ENCODE measurements around the gene ZNF479.
"Not testable (repeated sequence)": the region's sequence is repeated elsewhere in the genome, so short reads cannot be mapped to it uniquely, and the experiment has no call there.

ZNF479 gene

GRCh38 chr7:57132336-57132735, at the start of gene ZNF479:
Gene ZNF479, minus strand, starts transcription at chr7:57132436. Its CDS starts 112 bp downstream, at chr7:57132324.
- H3K9me3 Mint-ChIP-seq, result peaks cover 22% of the 10 kb centered on the region
- H3K4me3 Mint-ChIP-seq, result not testable (repeated sequence)

GRCh38 chr7:57182031-57182430, 49.8 kb upstream of the ZNF479 start:
- Mint-ChIP-seq H3K9me3 (peaks cover 10% of the 10 kb centered on the region), H3K27me3 (no peaks in the 10 kb centered on the region), H3K36me3 (ENCODE audit: low read depth) (no peaks in the 10 kb centered on the region), H3K4me3 (no peak overlapping the region), H3K27ac (no peak overlapping the region), H3K4me1 (ENCODE audit: low read depth) (no peaks in the 10 kb centered on the region)

More at GRCh38 chr7:57132336-57132735, at the start of gene ZNF479:
- not testable (repeated sequence) for H3K27ac Mint-ChIP-seq; H3K36me3 Mint-ChIP-seq (ENCODE audit: low read depth); H3K27me3 Mint-ChIP-seq; H3K4me1 Mint-ChIP-seq (ENCODE audit: low read depth)

GRCh38 chr7:57181281-57181680, 49.0 kb upstream of the ZNF479 start:
- no peak overlapping the region for H3K4me3 Mint-ChIP-seq
- no peaks in the 10 kb centered on the region for H3K36me3 Mint-ChIP-seq (ENCODE audit: low read depth)
- peaks cover 10% of the 10 kb centered on the region for H3K9me3 Mint-ChIP-seq
- no peaks in the 10 kb centered on the region for H3K27me3 Mint-ChIP-seq
- H3K27ac Mint-ChIP-seq, result no peak overlapping the region
- H3K4me1 Mint-ChIP-seq (ENCODE audit: low read depth), result no peaks in the 10 kb centered on the region

GRCh38 chr7:57179776-57180415, 47.7 kb upstream of the ZNF479 start:
- no peaks in the 10 kb centered on the region for H3K36me3 Mint-ChIP-seq (ENCODE audit: low read depth)
- no peaks in the 10 kb centered on the region for H3K4me1 Mint-ChIP-seq (ENCODE audit: low read depth)
- no peak overlapping the region for H3K27ac Mint-ChIP-seq
- no peak overlapping the region for H3K4me3 Mint-ChIP-seq
- peaks cover 10% of the 10 kb centered on the region for H3K9me3 Mint-ChIP-seq
- no peaks in the 10 kb centered on the region for H3K27me3 Mint-ChIP-seq

- Mint-ChIP-seq H3K4me1 (ENCODE audit: low read depth) (no peaks in the 10 kb centered on the region), H3K9me3 (peaks cover 10% of the 10 kb centered on the region), H3K27ac (no peak overlapping the region), H3K4me3 (no peak overlapping the region), H3K36me3 (ENCODE audit: low read depth) (no peaks in the 10 kb centered on the region), H3K27me3 (no peaks in the 10 kb centered on the region)
Observed at GRCh38 chr7:57178768-57179139, 46.5 kb upstream of the ZNF479 start.

- H3K4me1 Mint-ChIP-seq (ENCODE audit: low read depth), result no peaks in the 10 kb centered on the region
- H3K27ac Mint-ChIP-seq, result no peak overlapping the region
- H3K27me3 Mint-ChIP-seq, result no peaks in the 10 kb centered on the region
- H3K36me3 Mint-ChIP-seq (ENCODE audit: low read depth), result no peaks in the 10 kb centered on the region
- peaks cover 10% of the 10 kb centered on the region for H3K9me3 Mint-ChIP-seq
- no peak overlapping the region for H3K4me3 Mint-ChIP-seq
Observed at GRCh38 chr7:57177856-57178767, 45.9 kb upstream of the ZNF479 start.

GRCh38 chr7:57176928-57177635, 44.8 kb upstream of the ZNF479 start:
- Mint-ChIP-seq H3K4me1 (ENCODE audit: low read depth) (no peaks in the 10 kb centered on the region), H3K27ac (no peak overlapping the region), H3K36me3 (ENCODE audit: low read depth) (no peaks in the 10 kb centered on the region), H3K27me3 (no peaks in the 10 kb centered on the region), H3K9me3 (peaks cover 10% of the 10 kb centered on the region), H3K4me3 (no peak overlapping the region)

GRCh38 chr7:57165285-57165899, 33.2 kb upstream of the ZNF479 start:
- Mint-ChIP-seq H3K27ac (no peak overlapping the region), H3K4me1 (ENCODE audit: low read depth) (no peaks in the 10 kb centered on the region), H3K27me3 (no peaks in the 10 kb centered on the region), H3K4me3 (no peak overlapping the region), H3K36me3 (ENCODE audit: low read depth) (peaks cover 13% of the 10 kb centered on the region), H3K9me3 (peaks cover 27% of the 10 kb centered on the region)

- H3K4me1 Mint-ChIP-seq (ENCODE audit: low read depth); H3K27ac Mint-ChIP-seq; H3K27me3 Mint-ChIP-seq; H3K36me3 Mint-ChIP-seq (ENCODE audit: low read depth); H3K4me3 Mint-ChIP-seq: not testable (repeated sequence)
- peaks cover 19% of the 10 kb centered on the region for H3K9me3 Mint-ChIP-seq
Observed at GRCh38 chr7:57120123-57120784, 12.0 kb downstream of the ZNF479 start.
